ENCODE data around the gene MVB12B. TPM values are rescaled to one million over a fixed set of nuclear protein-coding genes. Genes with fewer than 3 reads are reported as not detected.

Gene MVB12B
- total RNA-seq, 1 experiment from 2014 or later, result 5.8 TPM

GRCh38 chr9:126500600-126501382 is 174.2 kb downstream of the MVB12B start:
- no peaks in the 10 kb centered on the region for H3K36me3 Mint-ChIP-seq (ENCODE audit: insufficient read depth in 1 of 3, low read depth in 3 of 3)
- H3K27ac Mint-ChIP-seq, result no peak overlapping the region
- H3K56ac ChIP-seq (ENCODE audit: insufficient read length, low read depth, low read length), result no peak overlapping the region
- H3K4me1 ChIP-seq (ENCODE audit: insufficient read depth, low read length), result no peaks in the 10 kb centered on the region
- no peaks in the 10 kb centered on the region for H3K27me3 ChIP-seq (ENCODE audit: insufficient read depth, low read length)
- no peaks in the 10 kb centered on the region for H3K79me2 ChIP-seq (ENCODE audit: insufficient read depth, low read length)
- H3K14ac ChIP-seq (ENCODE audit: insufficient read depth, low read length), result no peak overlapping the region
- H3K9ac ChIP-seq (ENCODE audit: extremely low read depth, insufficient read length, low read length), result no peak overlapping the region
- H2BK15ac ChIP-seq (ENCODE audit: low read depth, low read length), result no peak overlapping the region
- H3K79me1 ChIP-seq (ENCODE audit: insufficient read depth, low read depth, low read length, poor library complexity, severe bottlenecking), result no peaks in the 10 kb centered on the region
- no peak overlapping the region for H3K23ac ChIP-seq (ENCODE audit: insufficient read length, low read depth, low read length)
- H3K4me2 ChIP-seq (ENCODE audit: insufficient read depth, insufficient read length, low read length), result peak overlapping the region; percentile 56
- H4K91ac ChIP-seq (ENCODE audit: insufficient read length, low read depth, low read length), result no peak overlapping the region
- no peak overlapping the region for H3K4ac ChIP-seq (ENCODE audit: low read depth, low read length)
- H4K20me1 ChIP-seq (ENCODE audit: control insufficient read depth, insufficient read depth, insufficient read length), result no peaks in the 10 kb centered on the region
- DNase-seq, result peak; percentile 95
- TF ChIP-seq CTCF (conservative IDR thresholded peaks at IDR 0.05), result peak; percentile 100
- H3K9me3 Mint-ChIP-seq, result no peaks in the 10 kb centered on the region
- H3K27ac ChIP-seq (ENCODE audit: insufficient read length, low read depth, low read length), result no peak overlapping the region
- H3K9me3 ChIP-seq (ENCODE audit: control insufficient read depth, low read depth, low read length), result no peaks in the 10 kb centered on the region
- H2AK5ac ChIP-seq (ENCODE audit: insufficient read length, low read length), result no peak overlapping the region
- H3K27me3 Mint-ChIP-seq (ENCODE audit: low read depth), result peaks cover 26% of the 10 kb centered on the region
- no CpG with 5 or more reads among the region's 37 CpGs for WGBS (ENCODE audit: extremely low coverage, insufficient read length, low lambda C conversion rate)
- H3K4me1 Mint-ChIP-seq, result peaks cover 11 to 13% of the 10 kb centered on the region in 2 experiments
- no peak overlapping the region for H2BK12ac ChIP-seq (ENCODE audit: insufficient read length, low read depth, low read length)
- H4K5ac ChIP-seq (ENCODE audit: insufficient read length, low read depth, low read length), result no peak overlapping the region
- H3T11ph ChIP-seq (ENCODE audit: low read length), result no peak overlapping the region
- no peak overlapping the region for H2BK120ac ChIP-seq (ENCODE audit: low read depth, low read length, poor library complexity, severe bottlenecking)
- no peak overlapping the region for H4K8ac ChIP-seq (replicated peaks; ENCODE audit: insufficient read length, low read depth, low read length)
- peaks cover 14% of the 10 kb centered on the region for H3K23me2 ChIP-seq (ENCODE audit: insufficient read length, low read depth, low read length, poor library complexity, severe bottlenecking)
- no peak overlapping the region for H3K18ac ChIP-seq (ENCODE audit: insufficient read length, low read depth, low read length)
- H2BK5ac ChIP-seq (ENCODE audit: insufficient read length, low read length), result no peak overlapping the region
- no peak overlapping the region for H2BK20ac ChIP-seq (ENCODE audit: low read depth, low read length, poor library complexity, severe bottlenecking)
- H2AFZ ChIP-seq (ENCODE audit: low read length), result no peak overlapping the region
- H3K4me3 Mint-ChIP-seq, result peak overlapping the region; percentile 65 to 84
